ENCODE measurements around the gene LRRC49. TPM values are rescaled to one million over a fixed set of nuclear protein-coding genes. Genes with fewer than 3 reads are reported as not detected.
"Not testable (repeated sequence)": the region's sequence is repeated elsewhere in the genome, so short reads cannot be mapped to it uniquely, and the experiment has no call there.

The LRRC49 gene
- polyA plus RNA-seq, 3 donors = 15.3 to 20.0 (median 17.0) TPM

DNA sequence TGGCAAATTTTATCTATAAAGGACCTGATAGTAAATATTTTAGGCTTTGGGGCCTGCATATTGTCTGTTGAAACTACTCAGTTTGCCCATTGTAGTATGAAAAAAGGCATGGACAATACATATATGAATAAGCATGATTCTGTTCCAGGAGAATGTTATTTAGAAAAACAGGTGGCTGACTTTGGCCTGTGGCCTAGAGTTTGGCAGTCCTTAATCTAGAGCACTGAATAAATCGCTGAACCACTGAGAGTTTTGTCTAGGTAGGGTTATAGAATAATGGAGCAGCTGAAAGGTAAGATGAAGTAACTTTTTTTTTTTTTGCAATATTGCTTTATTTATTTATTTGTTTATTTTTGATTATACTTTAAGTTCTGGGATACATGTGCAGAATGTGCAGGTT, 75.0 kb downstream of the LRRC49 start:
- no peak for DNase-seq

DNA sequence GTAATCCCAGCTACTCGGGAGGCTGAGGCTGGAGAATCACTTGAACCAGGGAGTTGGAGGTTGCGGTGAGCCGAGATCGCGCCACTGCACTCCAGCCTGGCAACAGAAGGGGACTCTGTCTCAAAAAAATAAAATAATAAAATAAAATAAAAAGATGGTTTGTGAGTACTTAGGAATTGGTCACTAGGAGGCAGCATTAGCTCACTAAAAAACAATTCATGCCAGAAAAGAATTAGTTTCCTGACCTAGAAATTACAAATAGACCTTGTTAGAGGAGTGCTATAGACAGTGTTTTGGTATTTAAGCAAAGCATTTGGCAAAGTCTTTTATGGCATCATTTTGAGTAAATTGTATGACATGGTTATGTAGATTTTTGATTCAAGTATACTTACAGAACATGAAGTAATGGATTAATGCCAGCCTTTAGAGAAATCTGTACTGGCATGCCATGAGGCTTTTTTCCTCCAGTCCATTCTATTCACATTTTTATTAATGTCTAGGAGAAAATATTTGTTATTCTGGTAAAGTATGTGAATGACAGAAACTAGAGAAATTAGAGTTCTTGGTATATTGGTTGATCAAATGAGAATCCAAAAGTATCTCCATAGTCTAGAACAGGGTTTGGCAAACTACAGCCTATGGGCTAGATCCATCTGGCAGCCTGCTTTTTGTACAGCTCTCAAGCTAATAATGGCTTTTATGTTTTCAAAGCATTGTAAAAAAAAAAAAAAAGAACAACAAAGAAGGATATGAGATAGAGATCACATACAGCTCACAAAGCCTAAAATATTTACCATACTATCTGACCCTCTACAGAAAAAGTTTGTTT, 81.6 kb downstream of the LRRC49 start:
- DNase-seq = peak; percentile 15

DNA sequence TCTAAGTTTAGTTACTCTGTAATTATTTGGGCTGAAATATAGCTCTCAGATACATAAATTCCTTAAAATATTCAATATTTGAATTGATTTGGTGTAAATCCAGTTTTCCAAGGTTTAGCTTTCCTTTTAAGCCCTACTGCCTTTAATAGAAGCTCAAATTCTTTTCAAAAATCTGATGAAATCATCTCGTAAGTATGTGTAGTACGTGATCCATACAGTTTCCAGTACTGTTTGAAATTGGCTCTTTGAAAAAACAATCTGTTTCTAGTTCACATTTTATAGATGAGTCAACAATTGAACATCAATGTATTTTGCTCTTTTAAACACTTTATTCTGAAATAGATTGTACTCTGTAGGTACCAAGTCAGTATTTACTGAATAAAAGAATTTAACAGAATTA, 84.2 kb downstream of the LRRC49 start:
- no peak for DNase-seq

DNA sequence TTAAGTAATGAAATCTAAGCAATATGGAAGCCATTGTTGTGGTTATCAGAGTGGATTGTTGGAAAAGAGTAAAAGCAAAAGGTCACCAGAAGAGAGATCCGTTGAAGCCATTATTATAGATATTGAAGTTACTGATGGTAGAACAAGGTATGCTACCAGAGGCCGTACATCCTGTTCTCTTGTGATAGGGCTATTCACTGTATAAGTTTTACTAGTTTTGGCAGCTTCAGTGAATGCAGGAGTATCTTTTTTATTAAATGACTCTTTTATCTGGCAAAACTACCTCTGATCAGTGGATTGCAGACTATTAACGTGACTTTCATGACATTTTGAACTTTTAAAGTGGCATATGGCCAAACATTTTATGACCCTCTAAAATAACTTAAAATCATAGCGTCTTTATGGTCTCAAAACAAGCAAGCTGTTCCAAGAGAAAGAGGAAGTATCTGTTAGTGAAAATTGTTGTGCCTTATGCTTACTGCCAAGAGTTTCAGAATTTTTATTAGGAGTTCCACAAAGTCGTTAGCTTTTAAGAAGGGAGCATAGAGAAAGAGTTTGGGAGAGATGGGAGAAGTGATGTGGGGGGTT, 102.9 kb downstream of the LRRC49 start:
- DNase-seq = peak; percentile 68

DNA sequence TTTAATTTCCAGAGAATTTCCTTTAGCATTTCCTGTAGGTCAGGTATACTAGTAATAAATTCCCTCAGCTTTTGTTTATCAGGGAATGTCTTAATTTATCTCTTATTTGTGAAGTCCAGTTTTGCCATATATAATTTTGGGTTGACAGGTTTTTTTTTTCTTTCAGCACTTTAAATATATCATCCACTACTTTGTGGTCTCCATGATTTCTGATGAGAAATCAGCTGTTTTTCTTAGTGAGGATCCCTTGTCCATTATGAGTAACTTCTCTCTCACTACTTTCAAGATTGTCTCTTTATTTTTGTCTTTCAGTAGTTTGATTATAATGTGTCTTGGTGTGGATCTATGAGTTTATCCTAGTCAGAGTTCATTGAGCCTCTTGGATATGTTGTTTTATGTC, 105.7 kb downstream of the LRRC49 start:
- DNase-seq = no peak

DNA sequence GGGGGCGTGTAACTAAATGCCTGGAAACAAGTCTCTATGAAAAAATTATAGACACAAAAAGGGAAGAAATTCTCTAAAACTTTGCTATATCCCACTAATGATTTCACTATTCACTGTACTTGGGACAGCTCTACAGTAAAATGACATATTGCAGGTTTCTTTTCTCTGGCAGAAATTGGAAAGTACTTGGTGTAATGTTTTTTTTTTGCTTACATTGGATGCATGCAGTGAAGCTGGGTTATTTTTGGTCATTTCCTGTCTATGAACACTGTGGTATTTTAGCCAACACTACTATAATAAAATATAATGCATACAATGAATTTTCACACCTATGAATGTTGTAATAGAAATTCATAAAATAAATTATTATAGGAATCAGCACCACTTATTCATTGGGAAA, 109.7 kb downstream of the LRRC49 start:
- peak; percentile 49 for DNase-seq

DNA sequence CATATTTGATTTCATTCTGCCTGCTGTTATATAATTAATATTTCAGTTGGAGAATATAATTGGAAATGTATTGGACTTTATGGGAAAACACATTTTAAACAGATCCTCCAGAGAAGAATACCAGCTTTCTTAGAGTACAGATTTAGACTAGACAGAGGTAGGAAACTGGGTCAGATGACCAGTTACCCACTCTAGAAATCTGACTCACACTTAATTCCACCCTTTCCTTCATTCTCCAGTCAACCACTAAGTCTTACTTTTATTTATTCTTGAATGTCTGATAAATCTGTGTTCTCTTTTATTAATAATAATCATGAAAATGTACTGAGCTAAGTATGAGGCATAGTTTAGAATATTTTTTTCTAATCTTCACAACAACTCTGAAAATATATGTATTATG, 110.7 kb downstream of the LRRC49 start:
- no peak for DNase-seq

DNA sequence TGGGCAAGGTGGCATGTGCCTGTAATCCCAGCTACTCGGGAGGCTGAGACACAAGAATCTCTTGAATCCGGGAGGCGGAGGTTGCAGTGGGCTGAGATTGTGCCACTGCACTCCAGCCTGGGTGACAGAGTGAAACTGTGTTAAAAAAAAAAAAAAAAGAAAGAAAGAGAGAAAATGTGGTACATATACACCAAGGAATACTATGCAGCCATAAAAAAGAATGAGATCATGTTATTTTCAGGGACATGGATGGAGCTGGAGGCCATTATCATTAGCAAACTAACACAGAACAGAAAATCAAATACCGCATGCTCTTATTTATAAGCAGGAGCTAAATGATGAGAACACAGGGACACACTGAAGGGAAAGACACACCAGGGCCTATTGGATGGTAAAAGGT, 111.9 kb downstream of the LRRC49 start:
- DNase-seq = not testable (repeated sequence)

DNA sequence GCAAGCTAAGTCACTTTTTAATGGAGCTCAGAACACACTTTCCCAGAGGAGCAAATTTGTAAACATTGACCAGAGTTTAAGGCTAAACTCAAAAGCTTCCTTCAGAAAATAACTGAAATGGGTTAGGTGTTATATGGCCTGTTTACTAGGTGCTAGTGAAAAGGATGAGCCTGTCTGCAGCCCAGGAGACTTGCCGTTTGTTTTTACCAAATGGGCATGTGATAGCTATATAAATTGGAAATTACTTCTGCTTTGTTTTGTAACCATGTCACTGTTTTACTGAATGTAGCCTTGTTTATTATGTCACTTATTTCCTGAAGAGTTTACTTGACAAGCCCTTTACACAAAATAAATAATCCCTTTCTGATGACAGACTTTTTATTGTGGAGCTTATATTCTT, 113.3 kb downstream of the LRRC49 start:
- no peak for DNase-seq

DNA sequence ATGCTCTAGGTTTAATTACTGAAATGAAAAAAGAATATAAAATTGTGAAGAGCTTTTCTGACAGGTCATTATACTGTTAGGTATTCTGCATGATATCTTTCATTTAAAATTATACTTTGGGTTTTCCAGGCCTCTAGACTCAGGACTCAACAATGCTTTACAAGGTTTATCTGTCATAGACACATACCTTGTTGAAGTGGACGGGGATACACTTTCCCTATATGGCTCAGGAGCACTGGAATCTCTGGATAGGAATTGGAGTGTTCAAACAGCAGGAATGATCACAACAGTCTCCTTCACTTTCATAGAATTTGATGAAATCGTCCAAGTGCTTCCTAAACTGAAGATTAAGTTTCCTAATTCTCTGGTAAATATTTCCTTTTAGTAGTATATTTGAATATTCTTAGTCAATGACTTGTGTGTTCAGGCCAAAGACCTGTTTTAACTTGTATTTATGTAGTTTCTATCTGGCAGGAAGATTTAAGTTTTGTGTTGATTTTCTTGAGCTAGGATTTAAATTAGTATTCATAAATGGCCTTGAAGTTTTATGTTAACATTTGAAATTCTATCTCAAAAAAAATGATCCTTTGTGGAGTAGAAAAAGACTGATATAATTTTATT, 115.7 kb downstream of the LRRC49 start:
- DNase-seq = no peak

DNA sequence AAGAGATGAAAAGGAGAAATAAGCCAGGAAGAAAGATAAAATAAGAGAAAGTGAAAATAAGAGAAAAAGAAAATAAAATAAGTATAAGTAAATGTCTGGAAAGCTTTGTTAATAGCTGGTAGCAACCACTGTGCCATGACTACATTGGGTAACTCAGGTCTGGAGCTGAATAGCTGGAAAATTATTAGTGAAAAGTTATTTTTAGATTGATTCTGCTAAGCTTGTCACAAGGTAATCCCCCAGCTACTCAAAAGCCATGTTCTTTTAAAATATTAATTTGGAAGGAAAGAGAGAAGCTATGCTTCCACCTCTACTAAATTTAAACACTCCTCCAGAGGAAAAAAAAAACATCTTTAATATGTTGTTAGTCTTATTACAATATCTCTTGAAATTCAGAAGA, 117.8 kb downstream of the LRRC49 start:
- DNase-seq = no peak

DNA sequence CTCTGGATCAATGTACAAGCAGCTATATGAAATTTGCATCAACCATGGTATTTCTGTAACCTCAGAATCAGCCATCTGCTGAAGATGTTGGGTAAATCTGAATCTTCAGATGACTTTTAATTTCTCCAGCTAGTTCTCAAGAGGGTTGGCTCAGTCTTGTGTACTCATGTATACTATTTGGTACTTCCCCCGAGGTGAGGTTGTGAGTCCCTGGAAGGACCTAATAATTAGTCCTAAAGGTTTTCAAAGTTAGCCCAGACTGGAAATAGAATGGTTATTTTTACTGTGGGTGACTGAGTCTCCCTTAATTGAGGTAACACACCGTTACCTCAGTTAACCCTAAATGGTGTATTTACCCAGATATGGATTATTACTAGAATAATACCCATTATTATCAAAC, 118.4 kb downstream of the LRRC49 start:
- no peak for DNase-seq

DNA sequence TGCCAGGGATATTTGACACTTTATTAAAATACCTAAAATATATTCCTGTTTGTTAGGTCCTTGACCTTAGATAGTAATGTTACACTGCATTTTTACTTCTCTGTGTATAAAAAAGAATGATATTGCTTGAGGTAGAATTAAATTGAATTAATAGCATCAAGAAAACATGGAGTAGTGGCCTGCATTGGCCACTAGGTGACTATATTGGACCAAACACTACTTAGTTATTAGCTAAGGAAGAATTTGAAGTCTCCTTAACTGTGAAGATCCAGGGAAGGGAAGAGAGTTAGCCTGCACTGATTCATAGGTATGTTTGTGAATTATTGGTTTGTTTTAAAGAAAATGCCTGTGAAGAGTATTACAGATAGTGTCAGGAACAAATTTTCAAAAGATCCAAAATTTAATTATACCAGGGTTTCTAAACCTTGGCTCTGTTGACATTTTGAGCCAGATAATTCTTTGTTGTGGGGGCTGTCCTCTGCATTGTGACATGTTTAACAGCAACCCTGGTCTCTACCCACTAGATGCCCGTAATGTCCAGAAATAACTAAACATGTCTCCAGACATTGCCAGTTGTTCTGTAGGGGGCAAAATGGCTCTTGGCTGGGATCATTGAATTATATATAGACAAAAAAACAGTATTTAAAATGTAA, 119.0 kb downstream of the LRRC49 start:
- DNase-seq = peak; percentile 20

DNA sequence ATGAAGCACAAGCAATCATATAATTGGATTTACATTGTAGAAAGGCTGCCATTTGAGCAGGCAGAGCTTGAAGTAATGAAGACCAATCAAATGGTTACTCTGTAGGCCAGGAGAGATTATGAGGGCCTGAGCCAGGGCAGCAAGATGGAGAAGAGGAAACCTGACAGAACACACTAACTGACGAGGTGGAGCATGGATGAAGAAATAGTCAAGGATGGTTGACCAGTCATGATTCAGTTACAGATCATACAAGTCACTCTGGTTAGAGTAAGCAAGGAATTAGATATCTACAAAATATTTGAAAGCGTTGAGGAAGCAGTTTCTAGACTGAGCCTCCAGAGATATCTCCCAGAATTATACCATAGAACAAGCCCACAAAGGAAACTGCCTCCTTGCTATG, 120.8 kb downstream of the LRRC49 start:
- no peak for DNase-seq

DNA sequence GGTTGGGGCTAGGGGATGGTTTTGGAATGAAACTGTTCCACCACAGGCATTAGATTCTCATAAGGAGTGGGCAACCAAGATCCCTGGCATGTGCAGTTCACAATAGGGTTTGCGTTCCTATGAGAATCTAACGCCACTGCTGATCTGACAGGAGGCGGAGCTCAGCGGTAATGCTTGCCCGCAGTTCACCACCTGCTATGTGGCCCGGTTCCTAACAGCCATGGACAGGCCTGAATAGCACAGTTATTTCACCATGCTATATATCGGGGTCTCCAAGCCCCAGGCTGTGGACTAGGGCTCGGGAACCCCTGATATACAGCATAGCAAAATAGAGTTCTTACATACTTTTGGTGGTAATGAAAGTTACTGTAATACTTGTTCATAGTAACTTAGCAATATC, 122.7 kb downstream of the LRRC49 start:
- no peak for DNase-seq

DNA sequence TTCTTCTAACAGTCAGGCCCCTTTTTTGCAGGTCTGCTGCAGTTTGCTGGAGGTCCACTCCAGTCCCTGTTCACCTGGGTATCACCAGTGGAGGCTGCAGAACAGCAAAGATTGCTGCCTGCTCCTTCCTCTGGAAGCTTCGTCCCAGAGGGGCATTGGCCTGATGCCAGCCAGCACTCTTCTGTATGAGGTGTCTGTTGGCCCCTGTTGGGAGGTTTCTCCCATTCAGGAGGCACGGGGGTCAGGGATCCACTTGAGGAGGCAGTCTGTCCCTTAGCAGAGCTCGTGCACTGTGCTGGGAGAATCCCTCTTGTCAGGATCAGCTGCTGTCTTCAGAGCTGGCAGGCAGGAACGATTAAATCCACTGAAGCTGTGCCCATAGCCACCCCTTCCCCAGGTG, 138.6 kb downstream of the LRRC49 start:
- not testable (repeated sequence) for DNase-seq

DNA sequence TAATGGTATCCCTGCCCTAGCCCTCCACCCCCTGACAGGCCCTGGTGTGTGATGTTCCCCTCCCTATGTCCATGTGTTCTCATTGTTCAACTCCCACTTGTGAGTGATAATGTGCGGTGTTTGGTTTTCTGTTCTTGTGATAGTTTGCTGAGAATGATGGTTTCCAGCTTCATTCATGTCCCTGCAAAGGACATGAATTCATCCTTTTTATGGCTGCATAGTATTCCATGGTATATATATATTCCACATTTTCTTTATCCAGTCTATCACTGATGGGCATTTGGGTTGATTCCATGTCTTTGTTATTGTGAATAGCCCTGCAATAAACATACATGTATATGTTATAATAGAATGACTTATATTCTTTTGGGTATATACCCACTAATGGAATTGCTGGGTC, 142.9 kb downstream of the LRRC49 start:
- not testable (repeated sequence) for DNase-seq

DNA sequence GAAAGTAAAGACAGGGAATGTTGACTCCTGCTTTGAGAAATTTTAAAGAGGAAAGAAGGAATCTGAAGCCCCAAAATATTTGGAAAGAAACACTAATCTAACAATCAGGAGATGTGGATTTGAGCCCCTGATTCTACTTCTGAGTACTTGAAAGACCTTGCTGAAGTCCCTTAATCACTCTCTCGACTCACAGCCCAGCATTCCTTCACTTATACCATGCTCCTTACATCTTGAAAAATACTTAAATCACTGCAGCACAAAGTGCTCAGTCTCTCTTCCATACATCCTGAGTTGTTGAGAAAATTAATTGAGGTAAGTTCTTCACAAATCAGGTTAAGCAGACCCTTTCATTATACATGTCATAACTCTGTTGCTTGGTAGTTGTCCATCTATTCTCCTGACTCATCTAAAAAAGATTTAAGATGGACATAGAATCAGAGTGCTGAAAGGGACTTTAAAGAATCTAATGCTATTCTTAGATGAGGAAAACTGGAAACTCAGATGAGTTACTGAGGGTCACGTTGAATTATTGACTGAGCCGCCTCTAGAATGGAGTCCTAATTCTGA, 149.8 kb downstream of the LRRC49 start:
- DNase-seq = no peak

DNA sequence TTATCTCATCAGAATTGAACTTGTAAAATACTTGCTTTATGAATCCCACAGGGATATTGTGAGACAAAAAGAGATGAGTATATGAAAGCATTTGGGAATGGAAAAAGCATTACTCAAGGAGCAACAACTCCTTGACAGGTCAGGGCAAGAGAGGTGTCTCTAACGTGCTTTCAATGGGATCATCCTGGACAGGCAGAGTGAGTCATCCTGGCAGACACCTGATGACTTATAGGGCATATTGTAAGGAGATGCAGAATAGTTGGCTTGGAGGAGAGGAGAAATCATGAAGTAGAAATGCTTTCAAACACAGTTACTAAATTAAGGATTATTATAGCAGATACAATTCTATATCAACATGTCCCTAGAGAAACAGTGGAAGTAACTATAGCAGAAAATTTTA, 150.7 kb downstream of the LRRC49 start:
- DNase-seq = no peak

DNA sequence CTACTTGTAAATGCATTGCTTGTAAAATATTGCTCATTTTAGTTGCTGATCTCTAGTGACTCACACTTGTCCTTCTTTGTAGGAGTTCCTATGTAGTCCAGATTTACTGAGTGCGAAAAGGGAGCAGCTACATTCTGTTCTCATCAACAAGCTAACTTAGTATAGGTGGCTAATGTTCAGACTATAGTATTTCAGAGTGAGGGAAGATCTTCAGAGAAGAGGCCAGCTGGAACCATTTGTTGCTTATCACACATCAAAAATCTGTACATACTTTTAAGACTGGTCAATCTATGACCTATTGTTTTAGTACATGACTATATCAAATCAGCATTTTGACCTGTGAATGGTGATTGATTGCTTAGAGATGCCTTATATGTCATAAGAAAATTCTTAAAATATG, 151.4 kb downstream of the LRRC49 start:
- no peak for DNase-seq

DNA sequence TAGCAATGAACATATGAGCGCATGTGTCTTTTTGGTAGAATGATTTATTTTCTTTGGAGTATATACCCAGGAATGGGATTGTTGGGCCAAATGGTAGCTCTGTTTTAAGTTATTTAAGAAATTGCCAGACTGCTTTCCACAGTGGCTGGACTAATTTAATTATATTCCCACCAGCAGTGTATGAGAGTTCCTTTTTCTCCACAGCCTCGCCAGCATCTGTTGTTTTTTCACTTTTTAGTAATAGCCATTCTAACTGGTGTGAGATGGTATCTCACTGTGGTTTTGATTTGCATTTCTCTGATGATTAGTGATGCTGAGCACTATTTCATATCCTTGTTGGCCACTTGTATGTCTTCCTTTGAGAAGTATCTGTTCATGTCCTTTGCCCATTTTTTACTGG, 153.5 kb downstream of the LRRC49 start:
- not testable (repeated sequence) for DNase-seq

DNA sequence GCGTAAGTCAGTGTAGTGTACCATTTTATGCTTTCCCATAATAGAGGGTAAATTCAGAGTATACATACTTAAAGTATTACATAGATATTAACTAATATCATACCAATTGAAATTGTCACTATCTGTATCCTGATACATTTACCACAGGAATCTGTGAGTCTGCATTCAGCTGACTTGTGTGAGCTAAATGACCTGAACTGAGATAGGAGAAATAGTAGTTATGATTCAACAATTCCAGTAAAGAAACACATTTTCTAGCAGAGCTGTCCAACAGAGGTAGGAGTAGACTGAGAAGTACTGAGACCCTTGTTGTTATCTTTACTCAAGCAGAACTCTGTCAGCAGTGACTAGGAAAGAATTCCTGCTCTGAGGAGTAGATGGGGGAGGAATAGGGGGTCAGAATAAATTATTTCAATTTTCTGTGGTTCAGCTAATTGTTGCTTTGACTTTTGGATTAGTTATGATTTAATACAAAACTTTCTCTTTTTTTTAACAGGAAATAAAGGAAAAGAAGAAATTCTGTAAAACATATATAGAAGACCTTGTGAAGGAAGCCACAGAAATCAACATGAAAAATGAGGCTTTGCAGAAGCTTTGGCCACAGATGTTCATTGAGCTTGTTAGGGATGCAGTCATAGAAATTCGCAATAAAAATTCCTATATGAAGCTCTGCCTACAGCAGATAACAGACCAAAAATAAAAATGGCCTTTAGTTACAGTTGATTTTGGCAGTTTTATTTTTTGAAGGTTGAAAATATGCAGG, 156.5 kb downstream of the LRRC49 start:
- DNase-seq = peak; percentile 7

Measured in renal pelvis (tissue), 4 donors.